ENCODE data around the gene NOSIP. TPM values are rescaled to one million over a fixed set of nuclear protein-coding genes. Genes with fewer than 3 reads are reported as not detected.
A peak's percentile ranks its signal among the peaks of the same experiment; 100 is the strongest.

The NOSIP gene
- total RNA-seq, 2 experiments from 2014 or later, result 202 to 203 TPM

DNA sequence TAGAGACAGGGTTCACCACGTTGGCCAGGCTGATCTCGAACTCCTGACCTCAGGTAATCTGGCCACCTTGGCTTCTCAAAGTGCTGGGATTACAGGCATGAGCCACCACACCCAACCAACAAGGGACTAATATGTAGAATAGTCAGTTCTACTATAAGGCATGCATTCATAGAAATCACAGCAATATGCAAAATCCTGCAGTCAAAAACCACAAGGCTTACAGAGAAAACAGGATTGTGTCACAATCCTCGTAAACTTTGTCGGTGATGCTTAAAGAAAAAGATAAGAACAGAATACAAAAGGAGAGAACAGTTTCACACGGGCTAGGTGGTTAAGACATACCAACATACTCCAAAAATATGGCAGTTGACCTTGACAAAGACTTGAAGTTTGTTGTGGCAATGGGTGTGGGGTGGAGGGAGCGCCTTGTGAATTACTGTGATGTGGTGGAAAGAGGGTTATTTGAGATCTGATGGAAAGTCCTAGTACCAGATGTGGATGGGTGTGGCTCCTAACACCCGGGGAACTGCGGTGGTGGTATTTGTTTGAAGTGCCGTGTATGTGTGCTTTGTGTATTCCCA lies 12.4 kb downstream of the NOSIP start:
- Mint-ChIP-seq H3K36me3 (ENCODE audit: low read depth) (peaks cover 18% of the 10 kb centered on the region), H3K4me1 (ENCODE audit: low read depth) (peaks cover 70% of the 10 kb centered on the region), H3K27me3 (no peaks in the 10 kb centered on the region), H3K9me3 (no peaks in the 10 kb centered on the region), H3K27ac (peak overlapping the region; percentile 89), H3K4me3 (peak overlapping the region; percentile 56)
- no peaks in the 10 kb centered on the region for H3K27me3 ChIP-seq (ENCODE audit: control insufficient read depth in 1 of 2, insufficient read depth in 2 of 2, low read length in 2 of 2)
- peaks cover 87% of the 10 kb centered on the region for H3K4me1 ChIP-seq (ENCODE audit: insufficient read depth, low read length)
- H3K27ac ChIP-seq (ENCODE audit: low read depth in 1 of 2, low read length in 2 of 2), result peak overlapping the region; percentile 3 to 47
- ChIA-PET POLR2A (interaction anchor here (0.6 to 6.5 kb wide), 10 partner anchors 9 to 119 kb away, joined by 3 to 150 read pairs (median 16); partner anchors contain the start of genes PRMT1, RPL13A and SCAF1), CTCF (interaction anchor here (3.8 to 5.3 kb wide), 2 partner anchors 9 to 18 kb away, joined by 62 to 134 read pairs; no protein-coding TSS in a partner anchor)
- peak overlapping the region; percentile 0 for H3K4me3 ChIP-seq (ENCODE audit: low read length)
- ATAC-seq (ENCODE audit: poor library complexity), result peak; percentile 61
- intact Hi-C loops (cut with DNase I, micrococcal nuclease), result loop anchor here in 1 of 2 experiments (1.0 to 2.0 kb wide), 3 partner anchors 10 to 35 kb away; no protein-coding TSS in a partner anchor
- peak in 13 of 14 experiments; percentile 53 to 95 (median 70) for DNase-seq
- TF ChIP-seq, protein P1, sequence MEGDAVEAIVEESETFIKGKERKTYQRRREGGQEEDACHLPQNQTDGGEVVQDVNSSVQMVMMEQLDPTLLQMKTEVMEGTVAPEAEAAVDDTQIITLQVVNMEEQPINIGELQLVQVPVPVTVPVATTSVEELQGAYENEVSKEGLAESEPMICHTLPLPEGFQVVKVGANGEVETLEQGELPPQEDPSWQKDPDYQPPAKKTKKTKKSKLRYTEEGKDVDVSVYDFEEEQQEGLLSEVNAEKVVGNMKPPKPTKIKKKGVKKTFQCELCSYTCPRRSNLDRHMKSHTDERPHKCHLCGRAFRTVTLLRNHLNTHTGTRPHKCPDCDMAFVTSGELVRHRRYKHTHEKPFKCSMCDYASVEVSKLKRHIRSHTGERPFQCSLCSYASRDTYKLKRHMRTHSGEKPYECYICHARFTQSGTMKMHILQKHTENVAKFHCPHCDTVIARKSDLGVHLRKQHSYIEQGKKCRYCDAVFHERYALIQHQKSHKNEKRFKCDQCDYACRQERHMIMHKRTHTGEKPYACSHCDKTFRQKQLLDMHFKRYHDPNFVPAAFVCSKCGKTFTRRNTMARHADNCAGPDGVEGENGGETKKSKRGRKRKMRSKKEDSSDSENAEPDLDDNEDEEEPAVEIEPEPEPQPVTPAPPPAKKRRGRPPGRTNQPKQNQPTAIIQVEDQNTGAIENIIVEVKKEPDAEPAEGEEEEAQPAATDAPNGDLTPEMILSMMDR (IDR thresholded peaks at IDR 0.05), result no peak
- no peaks in the 10 kb centered on the region for H3K9me3 ChIP-seq (ENCODE audit: control insufficient read depth in 1 of 2, insufficient read depth in 1 of 2, low read length in 2 of 2)
- peaks cover 1% of the 10 kb centered on the region for H3K36me3 ChIP-seq (ENCODE audit: insufficient read depth, low read length)

DNA sequence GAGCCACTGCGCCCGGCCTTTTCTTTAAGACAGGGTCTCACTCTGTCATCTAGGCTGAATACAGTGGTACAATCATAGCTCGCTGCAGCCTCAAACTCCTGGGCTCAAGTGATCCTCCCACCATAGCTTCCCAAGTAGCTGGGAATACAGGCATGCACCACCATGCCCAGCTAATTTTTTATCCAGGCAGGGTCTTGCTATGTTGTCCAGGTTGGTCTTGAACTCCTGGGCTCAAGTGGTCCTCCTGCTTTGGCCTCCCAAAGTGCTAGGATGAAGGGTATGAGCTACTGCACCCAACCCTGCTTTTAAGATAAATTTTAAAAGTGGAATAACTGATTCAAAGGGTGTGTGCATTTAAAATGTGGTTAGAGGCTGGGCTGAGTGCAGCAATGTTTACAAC lies 14.1 kb downstream of the NOSIP start:
- ChIA-PET CTCF (interaction anchor here (1.7 to 3.3 kb wide), 3 partner anchors 20 to 96 kb away, joined by 4 to 14 read pairs (median 7); no protein-coding TSS in a partner anchor), POLR2A (interaction anchor here (0.7 to 6.5 kb wide), 5 partner anchors 11 to 110 kb away, joined by 3 to 105 read pairs (median 6); partner anchors contain the start of genes PRMT1 and RPL13A)
- H3K4me1 Mint-ChIP-seq (ENCODE audit: low read depth), result peaks cover 80% of the 10 kb centered on the region
- H3K9me3 Mint-ChIP-seq, result no peaks in the 10 kb centered on the region
- H3K4me3 Mint-ChIP-seq, result no peak overlapping the region
- no peaks in the 10 kb centered on the region for H3K36me3 ChIP-seq (ENCODE audit: insufficient read depth, low read length)
- H3K4me3 ChIP-seq (ENCODE audit: low read length), result no peak overlapping the region
- H3K4me1 ChIP-seq (ENCODE audit: insufficient read depth, low read length), result peaks cover 99% of the 10 kb centered on the region
- peak overlapping the region; percentile 18 to 73 for H3K27ac ChIP-seq (ENCODE audit: low read depth in 1 of 2, low read length in 2 of 2)
- TF ChIP-seq, protein P1 (IDR thresholded peaks at IDR 0.05), result no peak
- intact Hi-C loops (cut with DNase I, micrococcal nuclease), result no loop called here
- peaks cover 15% of the 10 kb centered on the region for H3K36me3 Mint-ChIP-seq (ENCODE audit: low read depth)
- H3K27ac Mint-ChIP-seq, result peak overlapping the region; percentile 89
- no peak for ATAC-seq (ENCODE audit: poor library complexity)
- H3K27me3 Mint-ChIP-seq, result no peaks in the 10 kb centered on the region
- no peaks in the 10 kb centered on the region for H3K9me3 ChIP-seq (ENCODE audit: control insufficient read depth in 1 of 2, insufficient read depth in 1 of 2, low read length in 2 of 2)
- H3K27me3 ChIP-seq (ENCODE audit: control insufficient read depth in 1 of 2, insufficient read depth in 2 of 2, low read length in 2 of 2), result no peaks in the 10 kb centered on the region
- DNase-seq, result no peak

GRCh38 chr19:49565261-49565660 lies 15.1 kb downstream of the NOSIP start:
- H3K9me3 Mint-ChIP-seq, result no peaks in the 10 kb centered on the region
- DNase-seq, result peak in 4 of 14 experiments; percentile 36 to 72 (median 66)
- H3K36me3 ChIP-seq (ENCODE audit: insufficient read depth, low read length), result no peaks in the 10 kb centered on the region
- H3K36me3 Mint-ChIP-seq (ENCODE audit: low read depth), result peaks cover 20% of the 10 kb centered on the region
- CTCF ChIA-PET, result interaction anchor here (1.2 to 3.3 kb wide), 4 partner anchors 14 to 95 kb away, joined by 3 to 14 read pairs (median 8); no protein-coding TSS in a partner anchor
- ATAC-seq (ENCODE audit: poor library complexity), result no peak
- H3K27me3 ChIP-seq (ENCODE audit: control insufficient read depth in 1 of 2, insufficient read depth in 2 of 2, low read length in 2 of 2), result no peaks in the 10 kb centered on the region
- H3K27me3 Mint-ChIP-seq, result no peaks in the 10 kb centered on the region
- POLR2A ChIA-PET, result interaction anchor here (0.9 to 6.5 kb wide), 6 partner anchors 10 to 112 kb away, joined by 3 to 105 read pairs (median 6); partner anchors contain the start of genes ALDH16A1, NOSIP and RPL13A
- H3K4me1 Mint-ChIP-seq (ENCODE audit: low read depth), result peaks cover 81% of the 10 kb centered on the region
- H3K4me3 Mint-ChIP-seq, result peak overlapping the region; percentile 86
- no peaks in the 10 kb centered on the region for H3K9me3 ChIP-seq (ENCODE audit: control insufficient read depth in 1 of 2, insufficient read depth in 1 of 2, low read length in 2 of 2)
- H3K27ac ChIP-seq (ENCODE audit: low read depth in 1 of 2, low read length in 2 of 2), result peak overlapping the region; percentile 73 to 77
- peaks cover 99% of the 10 kb centered on the region for H3K4me1 ChIP-seq (ENCODE audit: insufficient read depth, low read length)
- TF ChIP-seq, protein P1 (IDR thresholded peaks at IDR 0.05), result no peak
- peak overlapping the region; percentile 89 for H3K27ac Mint-ChIP-seq
- no peak overlapping the region for H3K4me3 ChIP-seq (ENCODE audit: low read length)
- intact Hi-C loops (cut with DNase I, micrococcal nuclease), result no loop called here

All from CD4-positive, alpha-beta T cell (primary cell).